ENCODE results near the gene KCTD7. TPM values are rescaled to one million over a fixed set of nuclear protein-coding genes. Genes with fewer than 3 reads are reported as not detected.
"Not testable (repeated sequence)": the region's sequence is repeated elsewhere in the genome, so short reads cannot be mapped to it uniquely, and the experiment has no call there.

KCTD7 gene
- total and polyA plus RNA-seq, 4 donors: 1.4 to 5.1 (median 2.9) TPM

DNA sequence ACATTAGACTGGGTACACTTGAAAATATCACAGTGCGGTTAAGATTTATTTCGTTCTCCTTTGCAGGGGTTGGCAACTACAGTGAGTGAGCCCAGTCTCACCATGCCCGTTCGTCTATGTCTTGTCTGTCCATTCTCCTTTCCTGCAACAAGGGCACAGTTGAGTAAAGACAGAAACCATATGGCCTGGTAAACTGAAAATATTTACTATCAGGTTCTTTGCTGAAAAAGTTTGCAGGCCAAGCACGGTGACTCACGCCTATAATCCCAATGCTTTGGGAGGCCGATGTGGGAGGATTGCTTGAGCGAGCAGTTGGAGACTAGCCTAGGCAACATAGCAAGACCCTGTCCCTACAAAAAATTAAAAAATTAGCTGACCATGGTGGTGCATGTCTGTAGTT lies 11.4 kb upstream of the KCTD7 start:
- WGBS: 92% methylated on average over 8 of the region's 8 CpGs
- Histone ChIP-seq H3K9me3 (ENCODE audit: control insufficient read depth in 4 of 4, low read length in 3 of 4) (no peaks in the 10 kb centered on the region), H3K27ac (ENCODE audit: low read depth in 1 of 2, low read length in 2 of 2) (no peak overlapping the region), H3K27me3 (ENCODE audit: control insufficient read depth in 4 of 4, insufficient read depth in 4 of 4, low read length in 3 of 4) (no peaks in the 10 kb centered on the region), H3K36me3 (ENCODE audit: control insufficient read depth in 4 of 4, insufficient read depth in 3 of 4, low read depth in 1 of 4, low read length in 3 of 4) (no peaks in the 10 kb centered on the region), H3K4me1 (ENCODE audit: control insufficient read depth in 4 of 4, insufficient read depth in 4 of 4, low read length in 3 of 4) (no peaks in the 10 kb centered on the region), H3K4me3 (ENCODE audit: low read depth in 1 of 3, low read length in 3 of 3) (no peak overlapping the region), H3K9ac (ENCODE audit: low read depth in 1 of 2, low read length in 2 of 2) (no peak overlapping the region)
- DNase-seq (ENCODE audit: low spot score): no peak
- TF ChIP-seq EGR1 (IDR thresholded peaks at IDR 0.05; ENCODE audit: low read depth in 2 of 2): no peak

DNA sequence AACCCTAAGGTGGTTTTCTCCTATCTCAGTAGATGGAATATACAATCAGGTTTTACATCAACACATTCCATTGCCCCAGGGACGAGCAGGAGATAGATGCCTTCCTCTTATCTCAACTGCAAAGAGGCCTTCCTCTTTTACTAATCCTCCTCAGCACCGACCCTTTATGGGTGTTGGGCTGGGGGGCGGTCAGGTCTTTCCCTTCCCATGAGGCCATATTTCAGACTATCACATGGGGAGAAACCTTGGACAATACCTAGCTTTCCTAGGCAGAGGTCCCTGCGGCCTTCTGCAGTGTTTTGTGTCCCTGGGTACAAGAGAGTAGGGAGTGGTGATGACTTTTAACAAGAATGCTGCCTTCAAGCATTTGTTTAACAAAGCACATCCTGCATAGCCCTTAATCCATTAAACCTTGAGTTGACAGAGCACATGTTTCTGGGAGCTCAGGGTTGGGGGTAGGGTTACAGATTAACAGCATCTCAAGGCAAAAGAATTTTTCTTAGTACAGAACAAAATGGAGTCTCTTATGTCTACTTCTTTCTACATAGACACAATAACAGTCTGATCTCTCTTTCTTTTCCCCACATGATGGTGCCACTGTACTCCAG lies 9.2 kb upstream of the KCTD7 start:
- H3K27me3 ChIP-seq (ENCODE audit: control insufficient read depth in 4 of 4, insufficient read depth in 4 of 4, low read length in 3 of 4); H3K9ac ChIP-seq (ENCODE audit: low read depth in 1 of 2, low read length in 2 of 2); H3K4me3 ChIP-seq (ENCODE audit: low read depth in 1 of 3, low read length in 3 of 3); H3K9me3 ChIP-seq (ENCODE audit: control insufficient read depth in 4 of 4, low read length in 3 of 4); H3K4me1 ChIP-seq (ENCODE audit: control insufficient read depth in 4 of 4, insufficient read depth in 4 of 4, low read length in 3 of 4); H3K36me3 ChIP-seq (ENCODE audit: control insufficient read depth in 4 of 4, insufficient read depth in 3 of 4, low read depth in 1 of 4, low read length in 3 of 4); H3K27ac ChIP-seq (ENCODE audit: low read depth in 1 of 2, low read length in 2 of 2); DNase-seq (ENCODE audit: low spot score): not testable (repeated sequence)
- WGBS: 59% methylated on average over 4 of the region's 4 CpGs

GRCh38 chr7:66626331-66626934 lies 2.2 kb upstream of the KCTD7 start:
- no peak for TF ChIP-seq RXRA (IDR thresholded peaks at IDR 0.05)
- TF ChIP-seq FOXA2 (IDR thresholded peaks at IDR 0.05): no peak
- no peak for TF ChIP-seq ZBTB33 (IDR thresholded peaks at IDR 0.05)
- no peak for TF ChIP-seq GABPA (IDR thresholded peaks at IDR 0.05 in 1 of 2, conservative IDR thresholded peaks at IDR 0.05 in 1 of 2)
- no peak for TF ChIP-seq RAD21 (IDR thresholded peaks at IDR 0.05)
- TF ChIP-seq JUND (IDR thresholded peaks at IDR 0.05): no peak
- TF ChIP-seq EGR1 (IDR thresholded peaks at IDR 0.05; ENCODE audit: low read depth in 2 of 2): no peak
- no peak for TF ChIP-seq NR2F2 (IDR thresholded peaks at IDR 0.05)
- TF ChIP-seq HNF4A (conservative IDR thresholded peaks at IDR 0.05): no peak
- TF ChIP-seq MAX (IDR thresholded peaks at IDR 0.05): no peak
- no peak for TF ChIP-seq FOXA1 (IDR thresholded peaks at IDR 0.05)
- no peak overlapping the region for H3K9ac ChIP-seq (ENCODE audit: low read depth in 1 of 2, low read length in 2 of 2)
- no peak overlapping the region for H3K27ac ChIP-seq (ENCODE audit: low read depth in 1 of 2, low read length in 2 of 2)
- H3K36me3 ChIP-seq (ENCODE audit: control insufficient read depth in 4 of 4, insufficient read depth in 3 of 4, low read depth in 1 of 4, low read length in 3 of 4): no peaks in the 10 kb centered on the region
- H3K4me1 ChIP-seq (ENCODE audit: control insufficient read depth in 4 of 4, insufficient read depth in 4 of 4, low read length in 3 of 4): peaks cover 4 to 19% (median 9%) of the 10 kb centered on the region in 4 donors
- H3K27me3 ChIP-seq (ENCODE audit: control insufficient read depth in 4 of 4, insufficient read depth in 4 of 4, low read length in 3 of 4): no peaks in the 10 kb centered on the region
- no peak for DNase-seq (ENCODE audit: low spot score)
- WGBS: 84% methylated on average over 3 of the region's 3 CpGs
- H3K9me3 ChIP-seq (ENCODE audit: control insufficient read depth in 4 of 4, low read length in 3 of 4): no peaks in the 10 kb centered on the region
- no peak overlapping the region for H3K4me3 ChIP-seq (ENCODE audit: low read depth in 1 of 3, low read length in 3 of 3)
